HG02610 (cell line): ENCODE measurements around the gene SEC22C.
"Not testable (repeated sequence)": the region's sequence is repeated elsewhere in the genome, so short reads cannot be mapped to it uniquely, and the experiment has no call there.

ENCODE experiments used
- ATAC-seq: cut with Tn5 transposase; IDR thresholded peaks from one replicate; pipeline ENCODE4 v1.9.1; 2021; ENCODE audit warnings: mild to moderate bottlenecking, moderate library complexity; ENCODE audit not compliant: unreplicated experiment

SEC22C gene

GRCh38 chr3:42581709-42582473, at the start of gene SEC22C:
SEC22C (minus strand) TSS chr3:42581967; CDS start chr3:42569046, 12,921 bp downstream.
- ATAC-seq = peak; percentile 89

- ATAC-seq = no peak
Measured at GRCh38 chr3:42613462-42613861, 31.7 kb upstream of the SEC22C start.

GRCh38 chr3:42612928-42613327, 31.2 kb upstream of the SEC22C start:
- ATAC-seq = peak; percentile 65

DNA sequence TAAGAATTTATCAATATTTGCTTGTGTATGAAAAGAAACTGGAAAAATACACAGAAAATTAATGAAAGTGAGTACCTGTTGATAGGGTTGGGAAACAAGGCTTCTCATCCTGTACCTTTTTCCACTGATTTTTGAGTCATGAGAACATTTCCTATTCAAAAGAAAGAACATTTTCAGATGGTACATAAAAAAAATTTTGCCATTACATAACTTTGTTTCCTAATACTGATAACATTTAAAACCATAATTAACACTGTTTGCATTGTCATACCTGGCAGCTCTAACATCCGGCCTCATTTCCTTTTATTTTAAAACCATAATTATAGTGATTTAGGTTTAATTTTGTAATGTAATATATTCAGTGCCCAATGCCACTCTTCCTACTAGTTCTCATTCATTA, 30.4 kb upstream of the SEC22C start:
- ATAC-seq = no peak

DNA sequence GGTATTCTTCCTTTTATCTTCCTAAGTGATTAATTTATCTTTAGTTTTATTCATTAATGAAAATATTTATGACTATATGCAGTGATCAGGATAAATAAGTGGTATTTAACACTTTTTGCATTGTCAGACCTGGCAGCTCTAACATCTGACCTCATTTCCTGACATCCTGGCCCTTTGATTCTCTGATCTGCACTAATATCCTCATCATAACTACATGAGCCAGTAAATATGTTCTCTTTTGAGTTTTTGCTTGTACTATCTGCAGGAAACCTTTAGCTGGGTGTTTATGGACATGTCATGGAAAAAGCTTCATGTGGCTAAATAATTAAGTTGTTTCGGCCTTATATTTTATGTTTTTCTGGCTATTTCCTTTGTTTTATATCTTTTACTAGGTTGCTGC, 29.2 kb upstream of the SEC22C start:
- ATAC-seq = no peak

- no peak for ATAC-seq
Measured at GRCh38 chr3:42608581-42608980, 26.8 kb upstream of the SEC22C start.

DNA sequence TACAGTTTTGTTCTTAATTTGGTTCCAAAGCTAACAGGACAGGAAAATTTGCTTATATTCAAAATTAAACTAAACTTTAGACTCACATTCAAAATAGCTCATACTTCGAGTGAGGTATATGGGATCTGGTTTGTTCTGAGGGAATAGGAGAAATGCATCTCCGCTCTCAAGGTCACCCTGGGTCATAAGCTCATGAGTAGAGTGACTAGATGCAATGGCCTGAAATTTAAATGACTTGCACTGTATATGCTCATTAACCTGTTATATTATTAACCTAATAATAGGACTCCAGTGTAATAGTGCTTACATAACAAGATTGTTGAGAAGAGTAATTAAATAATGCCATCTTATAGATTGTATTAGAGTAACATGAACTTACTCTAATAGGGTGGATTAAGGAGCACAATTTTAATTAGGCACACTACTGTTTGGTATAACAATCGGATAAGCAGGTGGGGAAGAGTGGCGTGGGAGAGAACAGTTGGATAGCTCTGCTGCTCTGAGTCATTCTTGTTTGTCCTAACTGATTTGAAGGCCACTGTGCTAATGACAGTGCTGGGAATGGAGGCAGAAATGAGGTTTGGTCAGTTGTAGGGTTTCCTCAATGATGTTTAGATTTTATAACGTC, 23.9 kb upstream of the SEC22C start:
- no peak for ATAC-seq

DNA sequence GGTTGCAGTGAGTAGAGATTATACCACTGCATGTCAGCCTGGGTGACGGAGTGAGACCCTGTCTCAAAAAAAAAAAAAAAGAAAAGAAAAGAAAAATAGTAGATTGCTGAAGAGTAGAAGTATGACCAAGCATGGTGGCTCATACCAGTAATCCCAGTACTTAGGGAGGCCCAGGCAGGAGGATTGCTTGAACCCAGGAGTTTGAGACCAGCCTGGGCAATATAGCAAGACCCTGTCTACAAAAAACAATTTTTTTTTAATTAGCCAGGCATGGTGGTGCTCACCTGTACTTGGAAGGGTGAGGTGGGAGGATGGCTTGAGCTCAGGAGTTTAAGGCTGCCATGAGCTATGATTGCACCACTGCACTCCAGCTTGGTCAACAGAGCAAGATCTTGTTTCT, 21.2 kb upstream of the SEC22C start:
- no peak for ATAC-seq

GRCh38 chr3:42601896-42602581, 20.3 kb upstream of the SEC22C start:
- ATAC-seq = no peak

DNA sequence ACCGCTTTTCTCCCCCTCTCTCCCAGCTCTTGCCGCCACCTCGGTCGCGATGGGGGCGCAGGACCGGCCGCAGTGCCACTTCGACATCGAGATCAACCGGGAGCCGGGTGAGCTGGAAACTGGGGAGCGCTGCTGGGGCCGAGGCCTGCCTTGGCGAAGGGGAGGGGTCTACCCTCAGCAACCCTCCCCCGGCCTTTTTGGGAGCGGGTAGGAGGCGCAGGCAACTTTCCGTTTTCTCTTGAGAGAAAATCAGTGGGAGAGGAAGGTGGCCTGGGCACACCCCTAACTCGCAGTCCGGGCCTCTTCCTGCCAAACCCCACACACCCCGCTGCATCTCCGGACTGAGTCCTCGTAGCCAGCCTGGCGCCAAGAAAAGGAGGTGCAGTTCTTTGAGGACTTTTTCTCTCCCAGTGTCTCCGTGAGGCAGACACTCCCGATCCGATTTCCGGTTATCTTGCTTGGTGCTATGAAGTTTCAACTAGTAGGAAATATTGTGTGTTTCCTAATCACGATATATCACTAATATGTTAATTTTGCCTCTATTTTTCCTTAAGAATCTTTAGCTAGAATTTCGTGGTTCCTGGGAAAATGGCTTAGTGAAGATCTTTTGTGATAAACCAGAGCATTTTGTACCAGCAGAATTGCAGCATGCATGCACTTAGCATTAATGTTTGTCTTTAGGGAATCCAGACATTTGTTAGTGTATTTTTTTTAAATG, 19.4 kb upstream of the SEC22C start:
- ATAC-seq = peak; percentile 21

DNA sequence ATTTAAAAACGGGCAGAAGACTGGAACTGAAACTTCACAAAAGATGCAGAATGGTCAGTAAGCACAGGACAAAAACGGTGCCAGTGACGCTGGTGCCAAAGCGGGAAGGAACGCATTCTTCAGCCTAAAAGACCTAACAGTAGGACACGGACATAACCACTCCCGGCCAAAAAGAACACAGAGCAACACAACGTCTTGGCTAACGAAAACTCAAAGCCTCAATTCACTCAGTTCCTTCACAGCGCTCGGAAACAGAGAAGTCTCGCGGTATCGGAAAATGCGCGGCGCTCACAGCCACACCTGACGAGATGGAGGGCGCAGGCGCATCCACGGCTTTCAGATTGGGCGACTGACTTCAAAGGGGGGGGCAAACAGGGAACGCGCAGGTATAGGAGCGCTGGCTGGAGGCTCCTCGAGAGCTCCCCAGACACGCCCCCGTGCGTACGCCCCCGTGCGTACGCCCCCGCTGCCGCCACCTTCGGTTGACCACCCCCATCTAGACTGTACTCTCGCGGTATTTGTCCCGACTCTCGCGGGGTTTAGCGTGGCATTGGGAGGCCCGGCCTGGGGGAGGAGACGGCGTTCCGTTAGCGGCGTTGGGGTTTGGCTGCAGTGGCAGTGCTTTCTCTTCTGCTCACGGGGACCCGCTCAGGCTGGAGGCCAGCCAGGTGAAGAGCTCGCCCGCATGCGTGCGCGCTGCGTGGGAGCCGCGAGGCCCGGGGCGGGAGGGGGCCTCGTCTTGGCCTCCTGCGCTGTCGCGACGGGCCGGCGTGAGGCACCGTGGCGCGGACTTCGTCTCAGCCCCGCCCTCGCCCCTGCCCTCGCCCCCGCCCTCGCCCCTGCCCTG, 18.6 kb upstream of the SEC22C start, which contains the start of gene NKTR:
Gene NKTR (plus strand): TSS at position 576 of the 847 bp plus-strand sequence. CDS start 321 bp downstream, outside the sequence.
- peak; percentile 81 for ATAC-seq

DNA sequence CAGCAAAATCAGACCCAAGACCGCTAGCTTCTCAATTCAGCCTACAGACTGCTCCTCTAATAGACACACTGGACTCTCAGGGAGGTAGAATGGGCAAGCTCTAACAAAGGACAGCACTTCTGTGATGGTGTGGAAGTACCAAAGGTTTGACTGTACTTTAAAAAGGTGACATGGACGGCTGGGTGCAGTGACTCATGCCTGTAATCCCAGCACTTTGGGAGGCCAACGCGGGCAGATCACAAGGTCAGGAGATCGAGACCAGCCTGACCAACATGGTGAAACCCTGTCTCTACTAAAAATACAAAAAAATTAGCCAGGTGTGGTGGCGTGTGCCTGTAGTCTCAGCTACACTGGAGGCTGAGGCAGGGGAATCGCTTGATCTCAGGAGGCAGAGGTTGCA, 15.3 kb upstream of the SEC22C start:
- ATAC-seq = not testable (repeated sequence)

DNA sequence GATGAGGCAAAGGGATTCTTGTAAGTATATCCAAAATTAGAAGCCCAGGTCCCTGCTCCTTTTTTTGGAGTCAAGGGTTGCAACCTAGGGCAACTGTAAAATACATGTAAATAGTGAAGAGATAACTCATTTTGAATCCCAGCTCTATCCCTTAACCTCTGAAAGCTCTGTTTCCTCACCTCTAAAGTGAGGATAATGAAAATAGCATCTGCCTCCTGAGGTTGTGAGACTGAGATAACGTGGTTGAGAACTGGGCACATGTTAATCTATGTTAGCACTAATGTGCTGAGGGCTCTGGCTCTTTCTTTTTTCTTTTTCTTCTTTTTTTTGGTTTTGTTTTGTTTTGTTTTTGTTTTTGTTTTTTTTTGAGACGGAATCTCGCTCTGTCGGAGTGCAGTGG, 13.9 kb upstream of the SEC22C start:
- no peak for ATAC-seq

DNA sequence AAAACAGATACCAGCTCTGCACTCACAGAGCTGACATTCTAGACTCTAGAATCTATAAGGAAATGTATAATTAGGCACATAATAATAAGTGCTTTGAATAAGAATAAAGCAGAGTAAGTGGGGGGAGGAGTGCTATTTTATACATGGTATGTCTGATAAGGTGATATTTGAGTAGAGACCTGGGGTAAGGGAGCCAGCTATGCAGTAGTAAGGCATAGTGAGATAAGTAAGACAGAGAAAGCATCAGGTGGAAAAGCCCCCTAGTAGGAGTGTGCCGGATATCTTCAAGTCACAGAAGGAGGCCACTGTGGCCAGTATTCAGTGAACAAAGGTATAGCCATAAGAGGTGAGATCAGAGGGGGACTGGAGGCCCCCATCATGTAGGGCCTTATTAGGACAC, 11.9 kb upstream of the SEC22C start:
- no peak for ATAC-seq

DNA sequence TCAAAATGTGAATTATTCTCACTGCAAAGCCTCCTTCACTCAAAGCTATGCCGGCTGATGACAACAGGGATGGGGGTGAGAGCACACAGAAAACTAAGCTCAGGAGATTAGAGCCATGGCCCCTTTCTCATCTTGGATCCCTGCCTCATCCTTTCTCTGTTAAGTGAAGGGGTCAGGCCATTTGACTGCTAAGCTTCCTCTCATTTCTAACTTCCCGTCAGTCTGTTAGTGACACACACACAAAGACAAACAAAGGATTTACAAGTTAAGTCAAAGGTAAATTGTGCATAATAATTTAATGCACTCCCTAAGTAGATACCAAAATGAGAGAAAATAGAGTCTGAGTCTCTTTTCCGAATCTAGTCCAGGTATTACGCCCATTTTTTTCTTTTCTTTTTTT, 10.0 kb upstream of the SEC22C start:
- ATAC-seq = no peak

GRCh38 chr3:42590989-42591756, 9.4 kb upstream of the SEC22C start:
- no peak for ATAC-seq

GRCh38 chr3:42589382-42590109, 7.8 kb upstream of the SEC22C start:
- no peak for ATAC-seq

DNA sequence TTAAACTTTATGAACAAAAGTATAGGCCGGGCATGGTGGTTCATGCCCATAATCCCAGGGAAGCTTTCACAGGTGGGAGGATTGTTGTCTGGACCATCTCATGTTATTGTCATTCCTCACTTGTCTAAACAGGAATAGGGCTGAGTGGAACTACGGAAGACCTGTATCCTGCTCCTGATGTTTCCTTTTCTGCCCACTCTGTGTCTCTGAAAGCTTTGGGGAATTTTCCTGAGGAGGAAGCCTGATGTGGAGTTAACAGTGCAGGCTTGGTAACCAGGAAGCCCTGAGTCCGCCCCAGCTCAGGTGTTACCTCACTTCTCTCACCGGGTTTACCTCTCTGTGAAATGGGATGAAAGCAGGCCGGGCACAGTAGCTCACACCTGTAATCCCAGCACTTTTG, 6.9 kb upstream of the SEC22C start:
- no peak for ATAC-seq
